ENCODE measurements around the gene DENND2C. TPM values are rescaled to one million over a fixed set of nuclear protein-coding genes. Genes with fewer than 3 reads are reported as not detected.

The DENND2C gene
- 10 to 100 TPM in 1 of 2 donors, 1 to 10 TPM in 1; 2.9 to 10.6 TPM for total RNA-seq

- Histone ChIP-seq H3K4me3 (peak within 1 kb of the TSS; percentile 48 to 74), H3K36me3 (no peaks in the 10 kb centered on the region), H3K9me3 (no peaks in the 10 kb centered on the region), H3K27ac (peak within 1 kb of the TSS; percentile 68 to 82), H3K27me3 (replicated peaks; ENCODE audit: insufficient read depth) (no peaks in the 10 kb centered on the region), H3K4me1 (replicated peaks) (no peaks in the 10 kb centered on the region)
- intact Hi-C loops (cut with DNase I): loop anchor here (5.0 kb wide), 1 partner anchor 322 kb away; no protein-coding TSS in a partner anchor
- WGBS: under 1% methylated on average over 45 of the region's 50 CpGs
- no peak for DNase-seq (ENCODE audit: low spot score)
- TF ChIP-seq POLR2A (IDR thresholded peaks at IDR 0.05): peak; percentile 72
- TF ChIP-seq CTCF (IDR thresholded peaks at IDR 0.05): no peak
Measured at GRCh38 chr1:114669562-114670082, at the start of gene DENND2C. TSS of gene DENND2C (minus strand) at chr1:114670049. CDS start at chr1:114625984, 44,065 bp downstream.

GRCh38 chr1:114719424-114719787 is 49.6 kb upstream of the DENND2C start:
- 82% methylated on average over 3 of the region's 3 CpGs for WGBS
- H3K27me3 ChIP-seq (replicated peaks; ENCODE audit: insufficient read depth): no peaks in the 10 kb centered on the region
- H3K4me3 ChIP-seq: no peak overlapping the region
- intact Hi-C loops (cut with DNase I): loop anchor here (5.0 kb wide), 1 partner anchor 38 kb away; the partner anchor contains the start of gene CSDE1
- H3K27ac ChIP-seq: no peak overlapping the region
- no peak for DNase-seq (ENCODE audit: low spot score)
- no peaks in the 10 kb centered on the region for H3K9me3 ChIP-seq
- no peaks in the 10 kb centered on the region for H3K4me1 ChIP-seq (replicated peaks)
- peaks cover 5 to 24% of the 10 kb centered on the region in 2 donors for H3K36me3 ChIP-seq
- TF ChIP-seq POLR2AphosphoS5 (IDR thresholded peaks at IDR 0.05) (no peak), CTCF (IDR thresholded peaks at IDR 0.05) (no peak), POLR2A (IDR thresholded peaks at IDR 0.05) (no peak)

- Histone ChIP-seq H3K27me3 (replicated peaks; ENCODE audit: insufficient read depth) (no peaks in the 10 kb centered on the region), H3K36me3 (peaks cover under 1 to 24% of the 10 kb centered on the region in 2 donors), H3K4me3 (no peak overlapping the region), H3K27ac (no peak overlapping the region), H3K4me1 (replicated peaks) (no peaks in the 10 kb centered on the region), H3K9me3 (no peaks in the 10 kb centered on the region)
- DNase-seq (ENCODE audit: low spot score): no peak
- intact Hi-C loops (cut with DNase I): loop anchor here (5.0 kb wide), 1 partner anchor 38 kb away; the partner anchor contains the start of gene CSDE1
- no peak for TF ChIP-seq POLR2AphosphoS5 (IDR thresholded peaks at IDR 0.05)
- no peak for TF ChIP-seq POLR2A (IDR thresholded peaks at IDR 0.05)
- no peak for TF ChIP-seq CTCF (IDR thresholded peaks at IDR 0.05)
- 86% methylated on average over 11 of the region's 11 CpGs for WGBS
Measured at GRCh38 chr1:114718661-114719423, 49.0 kb upstream of the DENND2C start.

- Histone ChIP-seq H3K27me3 (replicated peaks; ENCODE audit: insufficient read depth) (no peaks in the 10 kb centered on the region), H3K27ac (peak within 1 kb of the TSS; percentile 80 to 81), H3K4me3 (peak within 1 kb of the TSS; percentile 73 to 80), H3K4me1 (replicated peaks) (no peaks in the 10 kb centered on the region), H3K9me3 (no peaks in the 10 kb centered on the region), H3K36me3 (peaks cover 0 to 11% of the 10 kb centered on the region in 2 donors)
- peak; percentile 62 for TF ChIP-seq POLR2A (IDR thresholded peaks at IDR 0.05)
- TF ChIP-seq POLR2AphosphoS5 (IDR thresholded peaks at IDR 0.05): peak; percentile 97
- TF ChIP-seq CTCF (IDR thresholded peaks at IDR 0.05): peak in 2 of 4 experiments; percentile 16 to 19
- 2% methylated on average over 36 of the region's 38 CpGs for WGBS
- peak; percentile 92 for DNase-seq (ENCODE audit: low spot score)
- intact Hi-C loops (cut with DNase I): loop anchor here (2.0 to 5.0 kb wide), 2 partner anchors 41 to 134 kb away; partner anchors contain the start of gene CSDE1
Measured at GRCh38 chr1:114716304-114717170, 46.7 kb upstream of the DENND2C start, which contains the start of gene NRAS. TSS of gene NRAS (minus strand) at chr1:114716771. CDS start at chr1:114716160, 611 bp downstream.

Measured in prostate gland (tissue), 2 donors.